NCI-H2029 treated with DMSO at 0.1 percent for 48 hours (cell line): ENCODE results near the gene ITIH1.
"Not testable (repeated sequence)": the region's sequence is repeated elsewhere in the genome, so short reads cannot be mapped to it uniquely, and the experiment has no call there.

Source experiments
- DNase-seq: peaks from one replicate; lab custom pipeline; 2025; lab: John Stamatoyannopoulos, UW

Gene ITIH1, protein sequence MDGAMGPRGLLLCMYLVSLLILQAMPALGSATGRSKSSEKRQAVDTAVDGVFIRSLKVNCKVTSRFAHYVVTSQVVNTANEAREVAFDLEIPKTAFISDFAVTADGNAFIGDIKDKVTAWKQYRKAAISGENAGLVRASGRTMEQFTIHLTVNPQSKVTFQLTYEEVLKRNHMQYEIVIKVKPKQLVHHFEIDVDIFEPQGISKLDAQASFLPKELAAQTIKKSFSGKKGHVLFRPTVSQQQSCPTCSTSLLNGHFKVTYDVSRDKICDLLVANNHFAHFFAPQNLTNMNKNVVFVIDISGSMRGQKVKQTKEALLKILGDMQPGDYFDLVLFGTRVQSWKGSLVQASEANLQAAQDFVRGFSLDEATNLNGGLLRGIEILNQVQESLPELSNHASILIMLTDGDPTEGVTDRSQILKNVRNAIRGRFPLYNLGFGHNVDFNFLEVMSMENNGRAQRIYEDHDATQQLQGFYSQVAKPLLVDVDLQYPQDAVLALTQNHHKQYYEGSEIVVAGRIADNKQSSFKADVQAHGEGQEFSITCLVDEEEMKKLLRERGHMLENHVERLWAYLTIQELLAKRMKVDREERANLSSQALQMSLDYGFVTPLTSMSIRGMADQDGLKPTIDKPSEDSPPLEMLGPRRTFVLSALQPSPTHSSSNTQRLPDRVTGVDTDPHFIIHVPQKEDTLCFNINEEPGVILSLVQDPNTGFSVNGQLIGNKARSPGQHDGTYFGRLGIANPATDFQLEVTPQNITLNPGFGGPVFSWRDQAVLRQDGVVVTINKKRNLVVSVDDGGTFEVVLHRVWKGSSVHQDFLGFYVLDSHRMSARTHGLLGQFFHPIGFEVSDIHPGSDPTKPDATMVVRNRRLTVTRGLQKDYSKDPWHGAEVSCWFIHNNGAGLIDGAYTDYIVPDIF

DNA sequence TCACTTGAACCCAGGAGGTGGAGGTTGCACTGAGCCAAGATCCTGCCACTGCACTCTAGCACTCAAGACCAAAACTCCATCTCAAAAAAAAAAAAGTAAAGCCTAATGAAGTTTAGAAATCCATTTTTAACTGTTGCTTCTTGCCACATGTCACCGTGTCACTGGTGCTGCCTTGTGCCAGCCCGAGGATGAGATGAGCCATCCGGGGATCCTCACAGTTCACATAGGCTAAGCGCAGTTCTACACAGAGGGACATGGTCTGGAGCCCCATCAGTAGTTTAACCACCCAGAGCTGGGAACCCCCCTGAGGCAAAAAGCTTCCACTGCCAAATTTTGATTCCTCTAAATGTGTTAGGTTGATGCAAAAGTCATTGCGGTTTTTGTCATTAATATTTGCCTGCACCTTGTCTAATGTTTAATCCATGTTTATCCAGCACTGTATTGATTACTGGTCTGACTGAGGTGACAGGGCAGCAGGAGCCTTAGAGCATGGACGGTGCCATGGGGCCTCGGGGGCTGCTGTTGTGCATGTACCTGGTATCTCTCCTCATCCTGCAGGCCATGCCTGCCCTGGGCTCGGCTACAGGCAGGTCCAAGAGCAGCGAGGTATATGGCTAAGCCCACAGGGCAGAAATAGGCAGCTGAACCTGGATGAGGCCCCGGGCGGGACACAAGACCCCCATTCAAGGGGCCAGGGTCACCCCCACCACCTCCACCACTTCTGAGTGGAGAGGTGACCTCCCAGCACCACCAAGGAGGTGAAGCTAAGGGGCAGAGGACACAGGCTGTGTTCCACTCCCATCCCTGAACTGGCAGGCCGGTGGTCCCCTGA, at the start of gene ITIH1:
TSS of gene ITIH1 (plus strand) at position 473 of the 832 bp plus-strand sequence. CDS start at position 490, 17 bp downstream.
- DNase-seq, result no peak

DNA sequence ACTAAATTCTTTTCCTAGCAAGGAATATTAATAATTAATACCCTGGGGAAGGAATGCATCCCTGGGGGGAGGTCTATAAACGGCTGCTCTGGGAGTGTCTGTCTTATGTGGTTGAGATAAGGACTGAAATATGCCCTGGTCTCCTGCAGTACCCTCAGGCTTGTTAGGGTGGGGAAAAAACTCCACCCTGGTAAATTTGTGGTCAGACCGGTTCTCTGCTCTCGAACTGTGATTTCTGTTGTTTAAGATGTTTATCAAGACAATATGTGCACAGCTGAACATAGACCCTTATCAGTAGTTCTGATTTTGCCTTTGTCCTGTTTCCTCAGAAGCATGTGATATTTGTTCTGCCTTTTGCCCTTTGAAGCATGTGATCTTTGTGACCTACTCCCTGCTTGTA, 48.6 kb upstream of the ITIH1 start:
- not testable (repeated sequence) for DNase-seq

DNA sequence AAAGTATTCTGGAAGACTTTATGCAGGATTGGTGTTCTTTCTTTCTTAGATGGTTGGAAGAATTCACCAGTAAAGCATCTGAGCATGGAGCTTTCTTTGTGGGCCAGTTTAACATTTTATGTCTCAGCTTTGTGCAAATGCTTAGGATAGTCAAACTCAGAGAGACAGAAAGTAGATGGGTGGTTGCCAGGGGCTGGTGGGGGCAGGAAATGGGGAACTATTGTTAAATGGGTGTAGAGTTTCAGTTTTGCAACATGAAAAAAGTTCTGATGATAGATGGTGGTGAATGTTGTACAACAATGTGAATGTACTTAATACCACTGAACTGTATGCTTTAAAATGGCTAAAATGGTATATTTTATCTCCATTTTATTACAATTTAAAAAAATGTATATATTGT, 46.7 kb upstream of the ITIH1 start:
- no peak for DNase-seq

DNA sequence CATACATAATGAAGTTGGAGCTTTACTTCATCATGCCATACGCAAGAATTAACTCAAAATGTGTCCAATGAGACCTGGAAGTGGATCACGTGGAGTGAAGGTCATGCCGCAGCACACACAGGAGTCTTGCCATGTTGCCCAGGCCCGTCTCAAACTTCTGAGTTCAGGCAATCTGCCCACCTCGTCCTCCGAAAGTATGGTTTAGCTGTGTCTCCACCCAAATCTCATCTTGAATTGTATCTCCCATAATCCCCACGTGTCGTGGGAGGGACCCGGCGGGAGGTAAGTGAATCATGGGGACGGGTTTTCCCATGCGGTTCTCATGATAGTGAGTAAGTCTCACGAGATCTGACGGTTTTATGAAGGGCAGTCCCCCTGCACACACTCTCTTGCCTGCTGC, 45.8 kb upstream of the ITIH1 start:
- DNase-seq, result no peak

DNA sequence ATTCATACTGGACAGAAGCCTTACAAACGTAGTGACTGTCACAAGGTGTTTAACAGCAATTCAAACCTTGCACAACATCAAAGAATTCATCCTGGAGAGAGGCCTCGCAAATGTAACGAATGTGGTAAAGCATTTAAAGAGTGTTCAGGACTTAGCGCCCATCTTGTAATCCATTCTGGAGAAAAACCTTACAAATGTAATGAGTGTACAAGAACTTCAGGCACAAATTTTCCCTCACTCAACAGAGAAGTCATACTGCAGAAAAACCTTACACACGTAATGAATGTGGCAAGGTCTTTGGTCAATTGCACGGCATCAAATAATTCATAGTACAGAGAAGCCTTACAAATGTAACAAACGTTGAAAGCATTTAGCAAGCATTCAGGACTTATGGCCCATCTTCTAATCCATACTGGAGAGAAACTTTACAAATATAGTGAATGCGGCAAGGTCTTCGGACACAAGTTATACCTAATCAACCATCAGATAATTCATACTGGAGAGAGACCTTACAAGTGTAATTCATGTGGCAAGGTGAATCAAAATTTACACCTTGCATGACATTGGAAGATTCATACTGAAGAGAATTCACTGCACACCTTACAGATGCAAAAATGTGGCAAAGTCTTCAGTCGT, 44.0 kb upstream of the ITIH1 start:
- no peak for DNase-seq

DNA sequence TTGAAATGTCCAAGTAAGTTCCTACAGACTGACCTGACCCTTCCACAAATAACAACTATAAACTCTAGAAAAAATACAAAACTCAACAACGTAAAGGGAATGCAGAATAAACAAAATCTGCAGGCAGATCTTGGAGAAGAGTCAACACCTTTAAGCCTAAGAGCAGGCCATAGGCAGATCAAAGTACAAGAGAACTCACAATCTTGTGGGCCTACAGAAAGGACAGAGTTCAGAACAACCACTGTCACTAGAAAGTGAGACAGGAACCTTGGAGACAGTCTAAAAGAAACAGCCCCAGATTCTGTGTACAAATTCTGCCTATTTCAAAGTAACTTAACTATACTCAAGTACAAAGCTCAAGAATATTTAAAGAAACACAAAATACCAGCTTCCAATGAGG, 37.7 kb upstream of the ITIH1 start:
- DNase-seq, result no peak

DNA sequence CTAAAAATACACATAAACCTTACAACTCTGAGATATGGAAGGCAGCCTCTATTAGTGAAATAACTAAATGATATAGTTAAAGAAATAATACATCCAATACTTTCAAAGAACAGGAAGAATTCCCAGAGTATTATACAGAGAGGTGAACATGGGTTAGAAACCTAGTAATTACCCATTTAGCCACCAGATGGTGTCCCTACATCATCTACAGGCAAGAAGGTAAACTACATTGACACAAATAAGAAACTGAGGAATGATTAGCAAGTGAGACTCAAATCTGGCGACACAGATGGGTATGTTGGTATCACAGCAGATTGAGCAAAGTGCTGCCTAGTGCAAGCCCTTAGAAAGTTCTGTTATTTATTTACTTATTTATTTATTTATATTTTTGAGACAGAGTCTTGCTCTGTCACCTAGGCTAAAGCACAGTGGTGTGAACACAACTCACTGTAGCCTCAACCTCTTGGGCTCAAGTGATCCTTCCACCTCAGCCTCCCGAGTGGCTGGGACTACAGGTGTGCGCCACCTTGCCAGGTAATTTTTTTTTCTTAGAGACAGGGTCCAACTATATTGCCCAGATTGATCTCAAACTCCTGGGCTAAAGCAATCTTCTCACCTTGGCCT, 34.9 kb upstream of the ITIH1 start:
- no peak for DNase-seq

DNA sequence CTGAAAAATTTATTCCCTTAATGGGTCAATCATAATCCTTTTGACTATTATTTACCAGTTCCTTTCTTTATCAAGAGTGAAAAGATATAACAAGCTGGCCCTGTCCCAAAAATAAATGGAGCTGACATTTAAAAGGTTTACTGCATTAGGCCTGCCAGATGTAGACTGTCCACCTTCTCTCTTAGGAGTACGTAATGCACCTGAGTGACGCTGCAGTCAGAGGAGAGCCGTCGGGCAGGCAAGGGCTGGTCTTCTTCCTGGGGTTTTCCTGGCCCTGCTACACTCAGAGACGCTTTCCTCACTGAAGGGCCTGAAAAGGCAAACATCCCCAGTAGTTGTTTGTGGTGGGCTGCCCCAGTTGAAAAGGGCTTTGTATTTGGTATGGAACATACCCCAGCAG, 34.2 kb upstream of the ITIH1 start:
- no peak for DNase-seq

DNA sequence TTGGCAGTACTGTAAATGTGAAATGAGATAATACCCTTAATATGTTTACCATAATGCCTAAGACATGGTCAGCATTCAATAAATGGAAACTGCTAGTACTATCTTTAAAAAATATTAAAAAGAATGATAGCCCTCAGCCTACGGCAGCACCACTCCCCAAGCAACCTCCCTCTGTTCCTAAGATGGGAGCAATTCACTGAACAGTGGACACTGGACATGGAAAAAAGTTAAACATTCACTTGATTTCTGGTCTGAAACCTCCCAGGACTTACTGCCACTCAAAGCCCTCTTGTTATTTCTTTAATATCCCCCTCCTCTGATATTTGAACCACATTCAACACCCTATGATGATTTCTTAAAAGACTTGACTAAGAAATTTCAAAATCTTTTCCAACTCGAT, 33.7 kb upstream of the ITIH1 start:
- no peak for DNase-seq

DNA sequence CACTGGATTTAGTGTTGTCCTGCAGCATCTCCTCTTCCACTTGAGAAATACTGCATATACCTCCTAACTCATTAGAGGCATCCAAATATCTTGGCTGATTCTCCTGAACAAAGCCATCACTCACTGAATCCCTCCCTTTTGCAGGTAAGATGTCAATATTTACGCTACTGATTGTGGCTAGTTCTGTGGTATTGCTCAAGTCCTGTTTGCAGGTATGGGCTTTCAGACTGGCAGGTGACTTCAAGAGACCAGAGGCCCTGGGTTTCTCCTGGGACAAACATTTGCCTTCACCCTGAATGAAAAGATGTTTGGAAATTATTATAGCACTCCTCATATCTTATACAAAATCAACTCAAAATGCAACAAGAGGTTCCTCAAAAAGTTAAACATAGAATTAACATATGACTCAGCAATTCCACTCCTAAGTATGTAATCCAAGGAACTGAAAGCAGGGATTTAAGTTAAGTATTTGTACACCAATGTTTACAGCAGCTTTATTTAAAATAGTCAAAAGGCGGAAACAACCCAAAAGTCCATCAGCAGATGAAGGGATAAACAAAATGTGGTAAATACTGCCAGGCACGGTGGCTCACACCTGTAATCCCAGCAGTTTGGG, 25.2 kb upstream of the ITIH1 start:
- DNase-seq, result no peak

DNA sequence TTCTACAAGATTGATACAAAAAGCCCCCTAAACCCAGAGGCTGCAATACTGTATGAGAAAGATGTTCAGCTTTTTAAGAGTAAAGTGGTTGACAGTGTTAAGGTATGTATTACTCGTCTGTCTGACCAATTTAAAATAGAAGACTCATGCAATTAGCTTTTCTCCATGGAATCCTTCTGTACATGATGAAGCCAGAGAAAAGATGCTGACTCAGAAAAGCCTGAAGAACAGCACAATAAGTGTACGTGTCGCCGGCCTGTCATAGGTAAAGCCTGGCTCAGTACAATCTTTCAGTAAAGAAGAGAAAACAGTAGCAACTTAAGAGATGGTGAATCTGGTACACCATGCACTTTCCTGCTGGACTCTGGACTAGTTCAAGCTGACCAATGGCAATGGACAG, 23.0 kb upstream of the ITIH1 start:
- no peak for DNase-seq

DNA sequence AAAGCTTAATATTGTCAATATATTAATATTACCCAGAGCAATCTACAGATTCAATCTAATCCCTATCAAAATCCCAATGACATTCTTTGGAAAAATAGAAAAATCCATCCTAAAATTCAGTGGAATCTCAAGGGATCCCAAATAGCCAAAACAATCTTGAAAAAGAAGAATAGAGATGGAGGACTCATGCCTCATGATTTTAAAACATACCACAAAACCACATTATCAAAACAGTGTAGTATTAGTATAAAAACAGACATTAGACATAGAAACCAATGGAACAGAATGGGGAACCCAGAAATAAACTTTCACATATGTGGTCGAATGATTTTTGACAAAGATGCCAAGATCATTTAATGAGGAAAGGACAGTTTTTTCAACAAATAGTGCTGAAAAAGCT, 21.3 kb upstream of the ITIH1 start:
- no peak for DNase-seq

DNA sequence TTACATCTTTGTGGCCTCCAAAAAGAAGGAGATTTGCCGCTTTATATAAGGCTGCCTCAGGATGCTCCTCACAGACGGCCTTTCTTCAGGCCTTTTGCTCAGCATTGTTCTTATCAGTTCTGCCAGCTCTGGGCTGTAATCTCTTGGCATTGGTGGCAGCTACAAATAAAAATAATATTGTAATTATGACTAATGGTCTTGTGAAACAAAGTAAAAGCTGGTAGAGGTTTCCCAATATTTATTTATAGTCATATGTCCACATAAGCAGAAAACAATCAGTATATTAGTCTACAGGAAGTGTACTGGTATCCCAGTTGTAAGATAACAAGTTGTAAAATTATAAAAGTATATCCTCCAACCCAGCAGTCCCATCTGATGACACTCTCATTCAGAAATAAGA, 13.9 kb upstream of the ITIH1 start:
- DNase-seq, result no peak

DNA sequence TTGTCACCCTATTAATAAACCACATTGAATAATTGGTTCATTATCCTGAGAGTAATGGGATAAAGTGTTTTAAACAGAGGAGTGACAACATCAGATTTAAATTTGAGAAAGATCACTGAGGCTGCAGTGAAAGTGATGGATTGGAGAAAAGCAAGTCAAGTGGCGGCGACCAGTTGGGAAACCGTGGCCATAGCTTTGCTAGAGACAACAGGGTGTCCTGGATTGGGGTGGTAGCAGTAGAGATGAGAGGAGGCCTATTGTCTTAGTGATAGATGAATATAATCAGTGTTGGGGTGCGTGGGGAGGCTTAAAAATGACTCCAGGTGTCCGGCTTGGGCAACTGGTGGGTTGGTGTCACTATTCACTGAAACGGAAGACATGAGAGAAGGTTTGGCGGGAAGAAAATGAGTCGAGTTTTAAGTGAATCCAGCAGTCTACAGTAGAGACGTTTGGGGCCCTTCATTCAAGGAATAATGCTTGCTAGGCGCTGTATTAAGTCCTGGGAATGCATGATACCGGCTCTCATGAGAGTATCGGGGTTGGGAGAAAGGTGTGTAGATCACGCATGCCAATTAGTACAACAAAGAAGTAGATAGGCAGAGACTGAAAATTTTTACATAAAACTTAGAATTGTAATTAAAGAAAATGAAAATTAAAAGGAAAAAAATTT, 7.5 kb upstream of the ITIH1 start:
- DNase-seq, result no peak

DNA sequence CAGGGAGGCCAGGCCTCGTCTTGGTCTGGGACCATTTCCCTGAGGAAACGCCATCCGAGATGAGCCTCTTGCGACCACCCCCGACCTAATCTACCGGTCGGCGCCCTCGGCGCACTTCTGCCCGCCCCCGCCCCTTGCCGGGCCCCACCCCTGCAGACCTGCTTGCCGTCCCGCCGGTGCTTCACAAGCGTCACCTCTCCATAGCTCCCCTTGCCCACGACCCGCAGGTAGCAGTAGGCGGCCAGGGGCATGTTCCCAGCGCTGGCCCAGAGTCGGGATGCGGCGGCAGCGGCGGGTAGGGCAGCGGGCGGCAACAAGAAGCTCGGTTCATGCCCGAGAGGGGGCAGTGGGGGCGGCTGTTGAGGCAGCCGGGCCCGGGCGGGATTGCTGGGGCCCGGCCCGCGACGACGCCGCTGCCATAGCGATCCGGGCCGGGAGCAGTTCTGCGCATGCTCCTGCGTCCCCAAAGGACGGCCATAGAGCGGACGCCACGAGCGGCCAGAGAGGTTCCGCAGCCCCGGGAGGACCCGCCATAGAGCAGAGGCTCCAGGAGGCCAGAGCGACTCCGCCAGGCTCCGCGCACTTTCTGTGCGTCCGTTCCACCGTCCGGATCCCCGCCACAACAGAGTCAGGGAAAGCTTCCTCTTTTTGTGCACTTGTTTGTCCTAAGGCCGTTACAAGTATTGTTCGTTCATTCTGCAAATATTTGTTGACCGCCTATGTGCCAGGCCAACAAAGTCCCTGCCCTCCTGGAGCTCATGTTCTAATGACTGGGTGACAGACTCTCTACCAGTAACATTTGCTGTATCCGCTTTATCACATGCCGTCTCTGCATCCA, 6.7 kb upstream of the ITIH1 start, which contains the start of gene NEK4:
TSS of gene NEK4 (minus strand) at position 445 of the 838 bp plus-strand sequence. CDS start at position 251, 194 bp downstream.
- peak; percentile 60 for DNase-seq

DNA sequence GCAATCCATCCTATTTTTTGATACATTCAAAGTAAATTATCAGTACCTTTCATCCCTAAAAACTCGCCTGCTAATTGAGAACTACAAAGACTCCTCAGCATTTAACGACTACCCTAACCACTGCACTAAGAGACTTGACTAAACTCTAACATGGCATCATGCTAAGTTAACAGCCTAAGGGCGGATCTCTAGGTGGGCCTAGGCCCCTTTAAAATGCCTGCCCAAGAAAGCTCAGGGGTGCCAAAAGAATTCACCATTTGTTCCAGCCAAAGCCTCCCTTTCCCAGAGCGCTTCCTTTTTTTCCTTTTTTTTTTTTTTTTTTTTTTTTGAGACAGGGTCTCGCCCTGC, 6.1 kb upstream of the ITIH1 start:
- DNase-seq, result no peak

DNA sequence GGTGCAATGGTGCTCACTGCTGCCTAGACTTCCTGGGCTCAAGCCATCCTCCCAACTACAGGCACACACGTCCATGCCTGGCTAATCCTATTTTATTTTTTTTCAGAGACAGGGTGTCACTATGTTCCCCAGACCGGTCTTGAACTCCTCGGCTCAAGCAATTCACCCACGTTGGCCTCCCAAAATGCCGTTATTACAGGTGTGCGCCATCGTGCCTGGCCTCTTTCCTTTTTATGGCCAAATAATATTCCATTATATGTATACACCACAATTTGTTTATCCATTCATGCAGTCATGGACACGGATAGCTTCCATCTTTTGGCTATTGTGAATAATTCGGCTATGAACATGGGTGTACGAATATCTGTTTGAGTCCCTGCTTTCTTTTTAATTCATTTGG, 5.7 kb upstream of the ITIH1 start:
- no peak for DNase-seq

DNA sequence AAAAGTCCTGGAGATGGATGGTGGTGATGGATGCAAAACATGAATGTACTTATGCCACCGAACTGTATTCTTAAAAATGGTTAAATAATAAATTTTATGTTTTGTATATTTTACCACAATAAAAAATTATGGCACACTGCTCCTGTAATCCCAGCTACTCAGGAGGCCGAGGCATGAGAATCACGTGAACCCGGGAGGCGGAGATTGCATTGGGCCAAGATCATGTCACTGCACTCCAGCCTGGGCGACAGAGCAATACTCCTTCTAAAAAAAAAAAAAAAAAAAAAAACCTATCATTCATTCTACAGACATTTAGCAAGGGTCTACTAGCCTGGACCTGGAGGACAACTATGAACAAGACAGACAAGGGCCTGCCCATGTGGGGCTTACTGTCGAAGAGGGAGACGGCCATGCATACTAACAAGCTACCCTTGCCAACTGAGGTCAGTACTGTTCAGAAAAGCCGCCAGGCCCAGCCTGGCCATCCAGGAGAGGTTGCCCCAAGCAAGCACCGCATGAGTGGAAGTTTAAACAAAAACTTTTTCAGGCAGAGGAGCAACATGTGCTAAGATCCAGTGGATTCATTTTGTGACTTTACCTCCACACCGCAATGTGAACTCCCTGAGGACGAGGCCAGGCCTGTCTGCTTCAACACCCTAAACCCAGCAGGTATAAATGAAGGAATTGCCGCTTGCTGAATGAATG, 3.9 kb upstream of the ITIH1 start:
- DNase-seq, result no peak
